Activated T-helper 2 cell treated with anti-CD3 and anti-CD28 coated beads, Interferon-gamma antibody, Interleukin-2, Interleukin-4, amounts not matched to agents 10 μg/mL and 5 μg/mL and 100 μg/mL, durations not matched to agents 14 hours and 24 hours and 36 hours (primary cell): ENCODE data around the gene PMS1. TPM values are rescaled to one million over a fixed set of nuclear protein-coding genes. Genes with fewer than 3 reads are reported as not detected.

Experiments used
- total RNA-seq: library from RNA; stranded (reverse); gene quantifications from 2 replicates; pipeline ENCODE4 v1.2.3, GENCODE V29; 2022

Gene PMS1
- total RNA-seq, 1 donor from 2014 or later = 57.0 TPM

Other genes starting within 250 kb of the PMS1 start
- 1.8 and 2.4 TPM in 2 replicates for gene SLC40A1, start 203.7 kb upstream of the PMS1 start, total RNA-seq
- gene ASNSD1, start 123.0 kb upstream of the PMS1 start, total RNA-seq = 52.0 and 52.7 TPM in 2 replicates
- gene ANKAR, start 109.8 kb upstream of the PMS1 start, total RNA-seq = 4.0 and 4.1 TPM in 2 replicates
- gene OSGEPL1, start 21.7 kb upstream of the PMS1 start, total RNA-seq = 9.7 and 11.6 TPM in 2 replicates
- 68.8 and 72.1 TPM in 2 replicates for gene ORMDL1, start 111 bp upstream of the PMS1 start, total RNA-seq